HL-60 (cell line): ENCODE data around the gene DIAPH2.

Experiments used
- DNase-seq, 2 experiments: peaks; one replicate each; pipeline ENCODE4 v3.0.0-alpha.2; 2010 to 2020; ENCODE audit warnings: low read depth in 1 of 2, low spot score in 1 of 2
- H3K27ac ChIP-seq: fragments of 250-450 bp; sonication (Bioruptor Pico); replicated peaks from 2 replicates; pipeline ENCODE4 v1.5.1; 2020; ENCODE audit warnings: mild to moderate bottlenecking, moderate library complexity
- H3K27me3 ChIP-seq: fragments of 250-450 bp; sonication (Bioruptor Pico); 2 replicates; pipeline ENCODE4 v1.5.1; 2021; ENCODE audit warnings: mild to moderate bottlenecking, moderate library complexity; ENCODE audit not compliant: insufficient read depth, poor library complexity, severe bottlenecking
- H3K4me3 ChIP-seq: replicated peaks from 2 replicates; pipeline ENCODE4 v1.5.1; 2011; ENCODE audit warnings: mild to moderate bottlenecking, control low read depth, low read length; ENCODE audit not compliant: insufficient read depth
- GABPA ChIP-seq: IDR thresholded peaks from 2 replicates; pipeline ENCODE4 v1.6.1; 2012; ENCODE audit warnings: low read depth
- POLR2AphosphoS5 ChIP-seq: IDR thresholded peaks from 2 replicates; pipeline ENCODE4 v1.6.1; 2012; ENCODE audit warnings: low read depth
- SPI1 ChIP-seq: IDR thresholded peaks from 2 replicates; pipeline ENCODE4 v1.6.1; 2012; ENCODE audit warnings: low read depth, mild to moderate bottlenecking, borderline replicate concordance
- TF ChIP-seq, protein P1 (sequence below): IDR thresholded peaks from one replicate; pipeline ENCODE4 v1.5.1; 2011; ENCODE audit warnings: low read length, control low read depth, inconsistent platforms; ENCODE audit not compliant: insufficient read depth
- TF ChIP-seq, protein P2 (sequence below): IDR thresholded peaks from 2 replicates; pipeline ENCODE4 v1.6.1; 2012; ENCODE audit warnings: low read depth; ENCODE audit not compliant: insufficient replicate concordance

Gene DIAPH2

DNA sequence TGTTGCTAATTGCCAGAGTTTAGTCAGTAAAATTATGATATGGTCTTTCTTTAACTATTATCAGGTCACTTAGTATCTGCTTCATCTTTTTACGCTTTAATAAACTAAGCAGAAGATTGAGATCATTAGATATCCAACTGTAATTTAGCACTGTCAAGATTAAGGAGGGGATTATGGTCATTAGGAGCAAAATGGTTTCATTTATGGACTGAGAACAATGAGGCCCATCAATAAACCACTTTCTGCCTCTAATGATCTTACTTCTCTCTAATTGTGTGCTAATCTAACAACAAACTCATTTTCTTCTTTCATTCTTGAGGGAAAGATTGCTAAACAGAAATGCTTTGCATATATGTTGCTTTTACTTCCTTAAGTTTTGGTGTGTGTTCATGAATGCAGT, 539.5 kb downstream of the DIAPH2 start:
- Histone ChIP-seq H3K4me3 (no peak overlapping the region), H3K27me3 (no peaks in the 10 kb centered on the region), H3K27ac (no peak overlapping the region)
- no peak for DNase-seq
- TF ChIP-seq, protein P1, sequence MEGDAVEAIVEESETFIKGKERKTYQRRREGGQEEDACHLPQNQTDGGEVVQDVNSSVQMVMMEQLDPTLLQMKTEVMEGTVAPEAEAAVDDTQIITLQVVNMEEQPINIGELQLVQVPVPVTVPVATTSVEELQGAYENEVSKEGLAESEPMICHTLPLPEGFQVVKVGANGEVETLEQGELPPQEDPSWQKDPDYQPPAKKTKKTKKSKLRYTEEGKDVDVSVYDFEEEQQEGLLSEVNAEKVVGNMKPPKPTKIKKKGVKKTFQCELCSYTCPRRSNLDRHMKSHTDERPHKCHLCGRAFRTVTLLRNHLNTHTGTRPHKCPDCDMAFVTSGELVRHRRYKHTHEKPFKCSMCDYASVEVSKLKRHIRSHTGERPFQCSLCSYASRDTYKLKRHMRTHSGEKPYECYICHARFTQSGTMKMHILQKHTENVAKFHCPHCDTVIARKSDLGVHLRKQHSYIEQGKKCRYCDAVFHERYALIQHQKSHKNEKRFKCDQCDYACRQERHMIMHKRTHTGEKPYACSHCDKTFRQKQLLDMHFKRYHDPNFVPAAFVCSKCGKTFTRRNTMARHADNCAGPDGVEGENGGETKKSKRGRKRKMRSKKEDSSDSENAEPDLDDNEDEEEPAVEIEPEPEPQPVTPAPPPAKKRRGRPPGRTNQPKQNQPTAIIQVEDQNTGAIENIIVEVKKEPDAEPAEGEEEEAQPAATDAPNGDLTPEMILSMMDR = no peak
- no peak for TF ChIP-seq SPI1
- TF ChIP-seq POLR2AphosphoS5 = no peak
- no peak for TF ChIP-seq GABPA
- TF ChIP-seq, protein P2, sequence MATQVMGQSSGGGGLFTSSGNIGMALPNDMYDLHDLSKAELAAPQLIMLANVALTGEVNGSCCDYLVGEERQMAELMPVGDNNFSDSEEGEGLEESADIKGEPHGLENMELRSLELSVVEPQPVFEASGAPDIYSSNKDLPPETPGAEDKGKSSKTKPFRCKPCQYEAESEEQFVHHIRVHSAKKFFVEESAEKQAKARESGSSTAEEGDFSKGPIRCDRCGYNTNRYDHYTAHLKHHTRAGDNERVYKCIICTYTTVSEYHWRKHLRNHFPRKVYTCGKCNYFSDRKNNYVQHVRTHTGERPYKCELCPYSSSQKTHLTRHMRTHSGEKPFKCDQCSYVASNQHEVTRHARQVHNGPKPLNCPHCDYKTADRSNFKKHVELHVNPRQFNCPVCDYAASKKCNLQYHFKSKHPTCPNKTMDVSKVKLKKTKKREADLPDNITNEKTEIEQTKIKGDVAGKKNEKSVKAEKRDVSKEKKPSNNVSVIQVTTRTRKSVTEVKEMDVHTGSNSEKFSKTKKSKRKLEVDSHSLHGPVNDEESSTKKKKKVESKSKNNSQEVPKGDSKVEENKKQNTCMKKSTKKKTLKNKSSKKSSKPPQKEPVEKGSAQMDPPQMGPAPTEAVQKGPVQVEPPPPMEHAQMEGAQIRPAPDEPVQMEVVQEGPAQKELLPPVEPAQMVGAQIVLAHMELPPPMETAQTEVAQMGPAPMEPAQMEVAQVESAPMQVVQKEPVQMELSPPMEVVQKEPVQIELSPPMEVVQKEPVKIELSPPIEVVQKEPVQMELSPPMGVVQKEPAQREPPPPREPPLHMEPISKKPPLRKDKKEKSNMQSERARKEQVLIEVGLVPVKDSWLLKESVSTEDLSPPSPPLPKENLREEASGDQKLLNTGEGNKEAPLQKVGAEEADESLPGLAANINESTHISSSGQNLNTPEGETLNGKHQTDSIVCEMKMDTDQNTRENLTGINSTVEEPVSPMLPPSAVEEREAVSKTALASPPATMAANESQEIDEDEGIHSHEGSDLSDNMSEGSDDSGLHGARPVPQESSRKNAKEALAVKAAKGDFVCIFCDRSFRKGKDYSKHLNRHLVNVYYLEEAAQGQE = no peak

DNA sequence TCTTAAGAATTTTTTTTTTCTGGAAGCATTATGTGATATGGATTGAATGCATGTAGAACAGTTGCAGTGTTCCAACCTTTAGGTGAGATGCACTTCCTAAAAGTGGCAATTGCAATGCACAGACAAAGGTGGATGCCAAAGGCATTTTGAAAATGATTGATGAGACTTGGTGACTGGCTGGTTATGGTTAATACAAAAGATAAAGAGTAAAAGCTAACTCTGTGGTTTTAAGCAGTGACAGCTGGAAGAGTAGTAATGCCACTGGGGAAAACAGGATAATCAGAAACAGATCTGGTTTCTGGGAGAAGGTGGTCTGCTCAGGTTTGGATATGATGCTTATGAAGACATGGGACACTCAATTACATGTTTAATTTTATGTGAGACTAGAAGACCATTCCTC, 544.7 kb downstream of the DIAPH2 start:
- no peak overlapping the region for H3K4me3 ChIP-seq
- TF ChIP-seq, protein P2 = no peak
- TF ChIP-seq GABPA (no peak), POLR2AphosphoS5 (no peak), SPI1 (no peak)
- TF ChIP-seq, protein P1 = no peak
- H3K27me3 ChIP-seq = no peaks in the 10 kb centered on the region
- H3K27ac ChIP-seq = no peak overlapping the region
- DNase-seq = no peak

DNA sequence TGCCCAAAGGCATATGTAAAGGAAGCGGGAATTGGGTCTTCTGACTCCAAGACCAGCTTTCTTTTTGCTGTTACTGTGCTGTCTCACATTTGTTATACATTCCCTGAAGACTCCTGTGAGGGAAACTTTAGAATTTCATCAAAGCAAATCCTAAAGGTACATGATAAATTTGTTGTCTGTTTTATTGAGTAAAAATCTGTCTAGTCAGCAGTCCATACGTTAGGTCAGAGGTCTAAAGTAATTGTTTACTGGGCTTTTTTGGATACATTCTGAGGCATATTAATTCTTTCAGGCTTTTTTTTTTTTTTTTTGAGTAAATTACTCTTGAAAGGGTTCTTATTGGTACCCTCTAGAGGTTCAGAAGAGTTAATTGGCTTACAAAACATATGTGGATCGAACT, 546.3 kb downstream of the DIAPH2 start:
- no peak for TF ChIP-seq GABPA
- TF ChIP-seq, protein P1 = no peak
- TF ChIP-seq, protein P2 = no peak
- TF ChIP-seq POLR2AphosphoS5 = no peak
- no peak for TF ChIP-seq SPI1
- no peak for DNase-seq
- no peaks in the 10 kb centered on the region for H3K27me3 ChIP-seq
- no peak overlapping the region for H3K27ac ChIP-seq
- H3K4me3 ChIP-seq = no peak overlapping the region
